Right lobe of liver (tissue), 6 donors: ENCODE data around the gene LPCAT2. TPM values are rescaled to one million over a fixed set of nuclear protein-coding genes. Genes with fewer than 3 reads are reported as not detected.

Experiments used
- ATAC-seq, 4 donors: fragments of 200-7000 bp; cut with Tn5 transposase; one replicate each; pipeline ENCODE4 v1.9.1; 2020; ENCODE audit warnings: mild to moderate bottlenecking in 4 of 4, moderate library complexity in 4 of 4
- DNase-seq, 3 donors: peaks; one replicate each; pipeline ENCODE4 v3.0.0-alpha.2; 2020
- H3K27ac ChIP-seq, 3 donors: fragments of 200-600 bp; one replicate each; pipeline ENCODE4 v1.8.0; 2022
- H3K27me3 ChIP-seq, 2 donors: fragments of 200-600 bp; one replicate each; pipeline ENCODE4 v1.8.0; 2022
- H3K36me3 ChIP-seq, 4 donors: fragments of 200-600 bp; sonication (generic) in 1 of 4; one replicate each; pipeline versions ENCODE4 v1.5.1 to v1.8.0; 2017 to 2022; ENCODE audit warnings: control low read depth in 1 of 4
- H3K4me1 ChIP-seq, 4 donors: fragments of 200-600 bp; sonication (generic) in 1 of 4; one replicate each; pipeline versions ENCODE4 v1.5.1 to v1.8.0; 2017 to 2022; ENCODE audit warnings: control low read depth in 1 of 4
- H3K4me3 ChIP-seq, 3 donors: fragments of 200-600 bp; one replicate each; pipeline ENCODE4 v1.8.0; 2022
- H3K9me3 ChIP-seq, 4 donors: fragments of 200-600 bp; sonication (generic) in 1 of 4; one replicate each; pipeline versions ENCODE4 v1.5.1 to v1.8.0; 2017 to 2022; ENCODE audit warnings: control low read depth in 1 of 4
- POLR2A ChIP-seq: fragments of 450-650 bp; IDR thresholded peaks from one replicate; pipeline ENCODE4 v1.6.1; 2017; ENCODE audit warnings: antibody characterized with exemption, mild to moderate bottlenecking
- WGBS: methylation state at CpG from one replicate; pipeline ENCODE4 v1.1.6; 2018; ENCODE audit warnings: low coverage, low lambda C conversion rate; ENCODE audit not compliant: insufficient coverage; ENCODE audit errors: missing lambda C conversion rate; 5-methylcytosine and 5-hydroxymethylcytosine counted together
- intact Hi-C, 2 donors: fragments of 100-400 bp; cut with DNase I; formaldehyde crosslinking; loops; one replicate each; pipeline versions ENCODE4 v1.11.2 to v1.14.1; 2022
- total RNA-seq, 6 experiments: library from RNA; depleted of rRNA in 2 of 6; stranded (reverse); fragments of >200 nt in 2 of 6; fragmentation: NEBNext Ultra II Directional in 3 of 6; extraction: Animal tissue kit (Norgen Biotek cat#: 25700) in 3 of 6; gene quantifications; one replicate each; pipeline versions ENCODE4 v1.1.0 to v1.2.4, GENCODE V29; 2016 to 2023
- TF ChIP-seq, protein P1 (sequence below), 4 donors: fragments of 200-600 bp in 3 of 4; fragments of 450-650 bp in 1 of 4; IDR thresholded peaks; one replicate each; pipeline versions ENCODE4 v1.5.1 to v1.8.0; 2016 to 2022; ENCODE audit warnings: antibody characterized with exemption in 4 of 4, mild to moderate bottlenecking in 2 of 4
- donor health status: DM: no; HTN: yes; CAD: no.
- donor health status: DM: no; HTN: no; CAD: no.
- donor health status: DM: no; HTN: no; CAD: no.
- donor health status: DM: no; HTN: yes; CAD: no.
- donor health status: DM: no; HTN: yes; CAD: no.

The LPCAT2 gene
- total RNA-seq, 6 experiments from 2014 or later = 1.8 to 5.1 (median 2.7) TPM

DNA sequence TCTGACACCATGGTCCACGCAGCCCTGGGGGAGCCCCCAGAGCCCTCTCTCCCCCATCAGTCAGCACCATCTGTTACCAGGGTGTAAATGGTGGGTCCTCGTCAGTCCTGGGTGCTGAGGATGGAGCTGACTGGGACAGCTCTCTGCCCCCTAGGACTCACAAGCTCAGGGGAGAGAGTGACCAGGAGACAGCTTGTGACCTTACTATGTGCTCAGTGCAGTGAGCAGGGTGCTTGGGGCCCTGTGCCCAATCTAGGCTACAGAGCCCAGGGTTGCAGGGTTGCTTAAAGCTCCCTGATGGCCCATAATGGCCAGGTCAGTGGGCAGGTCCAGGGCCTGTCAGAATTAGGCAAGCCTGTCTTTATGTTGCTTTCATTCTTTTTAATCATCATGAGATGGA, 18.6 kb upstream of the LPCAT2 start:
- ATAC-seq = no peak
- Histone ChIP-seq H3K27ac (no peak overlapping the region), H3K4me1 (peaks cover 0 to 2% (median 0%) of the 10 kb centered on the region in 4 donors), H3K36me3 (no peaks in the 10 kb centered on the region), H3K4me3 (no peak overlapping the region), H3K27me3 (no peaks in the 10 kb centered on the region), H3K9me3 (no peaks in the 10 kb centered on the region)
- WGBS = no CpG with 5 or more reads among the region's 2 CpGs
- DNase-seq = no peak
- intact Hi-C loops = no loop called here
- TF ChIP-seq, protein P1, sequence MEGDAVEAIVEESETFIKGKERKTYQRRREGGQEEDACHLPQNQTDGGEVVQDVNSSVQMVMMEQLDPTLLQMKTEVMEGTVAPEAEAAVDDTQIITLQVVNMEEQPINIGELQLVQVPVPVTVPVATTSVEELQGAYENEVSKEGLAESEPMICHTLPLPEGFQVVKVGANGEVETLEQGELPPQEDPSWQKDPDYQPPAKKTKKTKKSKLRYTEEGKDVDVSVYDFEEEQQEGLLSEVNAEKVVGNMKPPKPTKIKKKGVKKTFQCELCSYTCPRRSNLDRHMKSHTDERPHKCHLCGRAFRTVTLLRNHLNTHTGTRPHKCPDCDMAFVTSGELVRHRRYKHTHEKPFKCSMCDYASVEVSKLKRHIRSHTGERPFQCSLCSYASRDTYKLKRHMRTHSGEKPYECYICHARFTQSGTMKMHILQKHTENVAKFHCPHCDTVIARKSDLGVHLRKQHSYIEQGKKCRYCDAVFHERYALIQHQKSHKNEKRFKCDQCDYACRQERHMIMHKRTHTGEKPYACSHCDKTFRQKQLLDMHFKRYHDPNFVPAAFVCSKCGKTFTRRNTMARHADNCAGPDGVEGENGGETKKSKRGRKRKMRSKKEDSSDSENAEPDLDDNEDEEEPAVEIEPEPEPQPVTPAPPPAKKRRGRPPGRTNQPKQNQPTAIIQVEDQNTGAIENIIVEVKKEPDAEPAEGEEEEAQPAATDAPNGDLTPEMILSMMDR (IDR thresholded peaks at IDR 0.05) = no peak
- no peak for TF ChIP-seq POLR2A

DNA sequence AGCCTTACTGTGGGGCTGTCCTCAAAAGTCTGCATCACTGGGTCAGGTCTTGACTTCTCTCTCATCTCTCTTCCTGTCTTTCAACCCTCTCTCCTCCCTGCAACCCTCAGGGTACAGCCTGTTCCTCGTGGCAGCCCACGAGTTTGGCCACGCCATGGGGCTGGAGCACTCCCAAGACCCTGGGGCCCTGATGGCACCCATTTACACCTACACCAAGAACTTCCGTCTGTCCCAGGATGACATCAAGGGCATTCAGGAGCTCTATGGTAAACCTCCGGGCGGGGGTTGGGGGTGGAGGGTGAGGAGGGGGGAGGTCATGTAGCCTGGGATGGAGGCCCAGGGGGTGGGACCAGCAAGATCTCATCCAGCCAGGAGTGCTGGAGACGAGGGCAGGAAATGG, 17.2 kb upstream of the LPCAT2 start:
- intact Hi-C loops = no loop called here
- Histone ChIP-seq H3K36me3 (no peaks in the 10 kb centered on the region), H3K4me3 (no peak overlapping the region), H3K4me1 (peaks cover 0 to 7% (median 0%) of the 10 kb centered on the region in 4 donors), H3K27ac (no peak overlapping the region), H3K9me3 (no peaks in the 10 kb centered on the region), H3K27me3 (no peaks in the 10 kb centered on the region)
- ATAC-seq = peak in 1 of 4 donors; percentile 14
- TF ChIP-seq POLR2A = no peak
- TF ChIP-seq, protein P1 (IDR thresholded peaks at IDR 0.05) = no peak
- peak in 1 of 3 donors; percentile 39 for DNase-seq
- 56% methylated on average over 5 of the region's 7 CpGs for WGBS

DNA sequence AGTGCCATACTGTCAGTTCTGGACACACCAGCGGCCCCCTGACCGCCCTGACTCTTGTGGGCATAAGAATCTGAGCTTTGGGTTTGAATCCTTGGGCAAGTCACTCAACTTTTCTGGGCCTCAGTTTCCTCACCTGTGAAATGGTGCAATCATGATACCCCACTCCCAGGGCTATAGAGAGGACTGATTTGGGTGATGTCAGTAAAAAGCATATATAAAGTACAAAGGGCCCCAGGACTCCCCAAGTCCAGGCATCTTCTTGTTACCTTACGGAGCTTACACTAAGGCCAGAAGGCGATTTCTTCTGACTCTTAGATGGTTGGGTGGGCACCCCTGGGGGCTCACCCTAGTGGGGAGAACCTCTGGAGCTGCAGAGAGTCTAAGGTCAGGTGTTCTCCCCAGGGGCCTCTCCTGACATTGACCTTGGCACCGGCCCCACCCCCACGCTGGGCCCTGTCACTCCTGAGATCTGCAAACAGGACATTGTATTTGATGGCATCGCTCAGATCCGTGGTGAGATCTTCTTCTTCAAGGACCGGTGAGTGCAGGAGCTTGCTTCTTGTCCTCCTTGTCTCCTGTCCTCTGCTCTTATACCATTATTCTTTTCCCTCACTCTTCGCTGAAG, 16.0 kb upstream of the LPCAT2 start:
- no peaks in the 10 kb centered on the region for H3K9me3 ChIP-seq
- no peak for TF ChIP-seq POLR2A
- TF ChIP-seq, protein P1 (IDR thresholded peaks at IDR 0.05) = no peak
- H3K27me3 ChIP-seq = no peaks in the 10 kb centered on the region
- 72% methylated on average over 3 of the region's 10 CpGs for WGBS
- H3K4me1 ChIP-seq = peaks cover 0 to 7% (median 0%) of the 10 kb centered on the region in 4 donors
- intact Hi-C loops = no loop called here
- no peaks in the 10 kb centered on the region for H3K36me3 ChIP-seq
- ATAC-seq (no peak), DNase-seq (no peak)
- H3K4me3 ChIP-seq = no peak overlapping the region
- H3K27ac ChIP-seq = no peak overlapping the region

DNA sequence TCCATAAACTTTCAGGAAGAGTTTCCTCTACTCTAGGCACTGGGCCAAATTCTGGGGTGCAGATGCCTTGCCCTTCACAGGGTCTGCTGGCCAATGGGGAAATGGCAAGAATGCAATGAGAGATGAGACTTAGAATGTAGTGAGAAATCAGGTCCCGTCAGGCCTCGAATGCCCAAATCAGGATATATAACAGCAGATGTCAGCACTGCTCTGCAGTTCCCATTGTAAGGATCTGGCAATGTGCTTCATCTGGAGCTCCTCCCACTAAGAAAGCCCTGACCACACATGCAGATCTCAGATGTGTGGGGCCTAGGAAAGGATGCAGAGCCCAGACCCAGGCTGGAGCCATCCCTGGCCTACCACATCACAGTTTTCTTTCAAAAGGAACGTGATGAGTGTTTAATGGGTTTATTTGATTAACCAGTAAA, 13.9 kb upstream of the LPCAT2 start:
- Histone ChIP-seq H3K27me3 (no peaks in the 10 kb centered on the region), H3K4me1 (peaks cover 0 to 7% (median 0%) of the 10 kb centered on the region in 4 donors), H3K9me3 (no peaks in the 10 kb centered on the region), H3K4me3 (no peak overlapping the region), H3K27ac (no peak overlapping the region), H3K36me3 (no peaks in the 10 kb centered on the region)
- ATAC-seq = peak; percentile 74 to 86 (median 81)
- WGBS = 25% methylated on average over 1 of the region's 3 CpGs
- intact Hi-C loops = no loop called here
- TF ChIP-seq, protein P1 (IDR thresholded peaks at IDR 0.05) = peak; percentile 5 to 41 (median 20)
- TF ChIP-seq POLR2A = no peak
- no peak for DNase-seq
